AG04450 (cell line): ENCODE measurements around the gene SSTR4. TPM values are rescaled to one million over a fixed set of nuclear protein-coding genes. Genes with fewer than 3 reads are reported as not detected.
"Not testable (repeated sequence)": the region's sequence is repeated elsewhere in the genome, so short reads cannot be mapped to it uniquely, and the experiment has no call there.

Experiments used
- CTCF ChIA-PET: fragments of 300-600, 350-600 bp; formaldehyde crosslinking; extraction: SDS; loops from one replicate; lab custom pipeline; 2022; ENCODE audit warnings: antibody characterized with exemption, inconsistent platforms; lab: Charles Lee
- POLR2A ChIA-PET: fragments of 350-600 bp; formaldehyde crosslinking; extraction: SDS; loops from one replicate; lab custom pipeline; 2021; ENCODE audit warnings: antibody characterized with exemption, inconsistent platforms; lab: Yijun Ruan, JAX
- DNase-seq: peaks from one replicate; pipeline ENCODE4 v3.0.0-alpha.2; 2011; ENCODE audit warnings: low read depth, low spot score
- H3K27ac ChIP-seq: one replicate; pipeline ENCODE4 v1.5.1; 2012; ENCODE audit warnings: low read depth, low read length, control low read depth
- H3K27me3 ChIP-seq: one replicate; pipeline ENCODE4 v1.6.0; 2012; ENCODE audit warnings: low read length; ENCODE audit not compliant: control insufficient read depth, insufficient read depth
- H3K4me3 ChIP-seq: 2 replicates; pipeline ENCODE4 v1.5.1; 2011; ENCODE audit warnings: mild to moderate bottlenecking, low read depth, low read length, control low read depth
- H3K9me3 ChIP-seq: 2 replicates; pipeline ENCODE4 v1.5.1; 2012; ENCODE audit warnings: low read length; ENCODE audit not compliant: control insufficient read depth, insufficient read depth
- CTCF ChIP-seq: IDR thresholded peaks from 2 replicates; pipeline ENCODE4 v1.5.1; 2011; ENCODE audit warnings: low read depth, low read length, control low read depth, inconsistent platforms
- polyA minus RNA-seq: library from RNA; depleted of rRNA, polyadenylated mRNA; stranded (reverse); fragments of >200 nt; gene quantifications from 2 replicates; pipeline ENCODE4 v1.2.3, GENCODE V29; 2011; rRNA and poly(A)+ RNA removed
- polyA plus RNA-seq: library from polyadenylated mRNA; depleted of rRNA; stranded (reverse); fragments of >200 nt; gene quantifications from 2 replicates; pipeline ENCODE4 v1.2.3, GENCODE V29; 2011; rRNA removed

SSTR4 gene
- not detected in 2 replicates for polyA plus RNA-seq
- not detected in 2 replicates for polyA minus RNA-seq

GRCh38 chr20:23034721-23035671 is at the start of gene SSTR4:
TSS of gene SSTR4 (plus strand) at chr20:23035312. CDS start at chr20:23035484, 172 bp downstream.
- H3K9me3 ChIP-seq: no peaks in the 10 kb centered on the region; the same call in 1 of the 2 replicates
- POLR2A ChIA-PET: no interaction called here
- H3K27ac ChIP-seq: no peak within 1 kb of the TSS
- no peak for DNase-seq
- CTCF ChIA-PET: no interaction called here
- H3K4me3 ChIP-seq: no peak within 1 kb of the TSS
- peaks cover 12% of the 10 kb centered on the region for H3K27me3 ChIP-seq
- TF ChIP-seq CTCF: no peak

- ChIA-PET CTCF (no interaction called here), POLR2A (no interaction called here)
- H3K27ac ChIP-seq: no peak overlapping the region
- DNase-seq: no peak
- H3K4me3 ChIP-seq: no peak overlapping the region
- no peaks in the 10 kb centered on the region for H3K9me3 ChIP-seq
- TF ChIP-seq CTCF: no peak
- H3K27me3 ChIP-seq: no peaks in the 10 kb centered on the region
These were observed 48.5 kb upstream of the SSTR4 start for GRCh38 chr20:22986601-22987000.

GRCh38 chr20:22991424-22991823 is 43.7 kb upstream of the SSTR4 start:
- H3K4me3 ChIP-seq, CTCF ChIA-PET, H3K27ac ChIP-seq, H3K9me3 ChIP-seq, H3K27me3 ChIP-seq, POLR2A ChIA-PET, DNase-seq: not testable (repeated sequence)

- no peak overlapping the region for H3K4me3 ChIP-seq
- H3K9me3 ChIP-seq: no peaks in the 10 kb centered on the region
- CTCF ChIA-PET: no interaction called here
- no peaks in the 10 kb centered on the region for H3K27me3 ChIP-seq
- H3K27ac ChIP-seq: no peak overlapping the region
- DNase-seq: no peak
- POLR2A ChIA-PET: no interaction called here
- no peak for TF ChIP-seq CTCF
These were observed 41.3 kb upstream of the SSTR4 start for GRCh38 chr20:22993823-22994222.

- POLR2A ChIA-PET: no interaction called here
- Histone ChIP-seq H3K27ac (no peak overlapping the region), H3K9me3 (no peaks in the 10 kb centered on the region), H3K27me3 (no peaks in the 10 kb centered on the region), H3K4me3 (no peak overlapping the region)
- TF ChIP-seq CTCF: no peak
- no peak for DNase-seq
- CTCF ChIA-PET: no interaction called here
These were observed 39.2 kb upstream of the SSTR4 start for GRCh38 chr20:22995923-22996322.
